Panc1 (cell line): ENCODE data around the gene SLIT1. TPM values are rescaled to one million over a fixed set of nuclear protein-coding genes. Genes with fewer than 3 reads are reported as not detected.

ENCODE experiments used
- ATAC-seq: fragments of 200-7000 bp; cut with Tn5 transposase; 2 replicates; pipeline ENCODE4 v1.9.1; 2020; ENCODE audit warnings: mild to moderate bottlenecking, moderate library complexity
- BruUV-seq: library from RNA; stranded (reverse); fragments of 400-500 nt; replicated peaks from 2 replicates; lab custom pipeline; 2021; lab: Mats Ljungman, UMichigan
- CTCF ChIA-PET: fragments of 300-600 bp; sonication (Branson Sonifier 250); formaldehyde crosslinking; loops from one replicate; lab custom pipeline; 2022; ENCODE audit warnings: antibody characterized with exemption; lab: Charles Lee
- POLR2A ChIA-PET: fragments of 300-600 bp; sonication (Branson Sonifier 250); formaldehyde crosslinking; loops from one replicate; lab custom pipeline; 2022; ENCODE audit warnings: antibody characterized with exemption; lab: Charles Lee
- DNase-seq: peaks from one replicate; pipeline ENCODE4 v3.0.0-alpha.2; 2010; ENCODE audit warnings: low read depth, low spot score
- H3K27ac ChIP-seq: 2 replicates; pipeline ENCODE4 v1.5.1; 2011; ENCODE audit warnings: mild to moderate bottlenecking, low read length, inconsistent platforms
- H3K27me3 ChIP-seq: fragments of 200-500 bp; sonication (Bioruptor generic); 2 replicates; pipeline ENCODE4 v1.6.0; 2014; ENCODE audit warnings: low read length, inconsistent platforms; ENCODE audit not compliant: control insufficient read depth, insufficient read depth
- H3K36me3 ChIP-seq: fragments of 200-500 bp; sonication (Bioruptor generic); 2 replicates; pipeline ENCODE4 v1.5.1; 2014; ENCODE audit warnings: inconsistent platforms, mild to moderate bottlenecking, low read length, moderate library complexity; ENCODE audit not compliant: control insufficient read depth, insufficient read depth
- H3K4me1 ChIP-seq: 2 replicates; pipeline ENCODE4 v1.5.1; 2011; ENCODE audit warnings: inconsistent platforms, mild to moderate bottlenecking, low read length, moderate library complexity; ENCODE audit not compliant: control insufficient read depth, insufficient read depth
- H3K4me3 ChIP-seq, 2 experiments: 2 replicates each; pipeline ENCODE4 v1.5.1; 2011 to 2012; ENCODE audit warnings: low read depth in 2 of 2, low read length in 2 of 2, mild to moderate bottlenecking in 2 of 2, inconsistent platforms in 1 of 2, moderate library complexity in 1 of 2
- H3K9me3 ChIP-seq: fragments of 200-500 bp; sonication (Bioruptor generic); 2 replicates; pipeline ENCODE4 v1.5.1; 2014; ENCODE audit warnings: low read depth, mild to moderate bottlenecking, inconsistent platforms, low read length, moderate library complexity; ENCODE audit not compliant: control insufficient read depth, insufficient read depth
- POLR2AphosphoS5 ChIP-seq: IDR thresholded peaks from 2 replicates; pipeline ENCODE4 v1.6.1; 2012; ENCODE audit warnings: mild to moderate bottlenecking, low read depth, low read length, moderate library complexity
- SIN3A ChIP-seq: IDR thresholded peaks from 2 replicates; pipeline ENCODE4 v1.6.1; 2012; ENCODE audit warnings: low read depth, mild to moderate bottlenecking, low read length, moderate library complexity, borderline replicate concordance; ENCODE audit not compliant: insufficient read depth
- TCF7L2 ChIP-seq: IDR thresholded peaks from 2 replicates; pipeline ENCODE4 v1.6.1; 2011; ENCODE audit warnings: mild to moderate bottlenecking, low read depth, low read length, inconsistent platforms
- in situ Hi-C: cut with HindIII; loops from 2 replicates; pipeline ENCODE4 v1.10.0; 2016; ENCODE audit warnings: low sequenced_read_pairs, low pct_unique_long_range_greater_than_20kb
- intact Hi-C: fragments of 100-400 bp; cut with micrococcal nuclease; formaldehyde crosslinking; loops from one replicate; pipeline ENCODE4 v1.10.0; 2022; ENCODE audit not compliant: unreplicated experiment
- total RNA-seq: library from RNA; stranded (reverse); gene quantifications from one replicate; pipeline ENCODE4 v1.2.1, GENCODE V29; 2021; ENCODE audit not compliant: unreplicated experiment
- TF ChIP-seq, protein P1 (sequence below): fragments of 450-650 bp; IDR thresholded peaks from 2 replicates; pipeline ENCODE4 v1.5.1; 2017; ENCODE audit warnings: mild to moderate bottlenecking
- TF ChIP-seq, protein P2 (sequence below), 2 experiments: IDR thresholded peaks; 2 replicates each; pipeline ENCODE4 v1.6.1; 2011 to 2012; ENCODE audit warnings: low read depth in 2 of 2, control low read depth in 1 of 2, low read length in 1 of 2, mild to moderate bottlenecking in 1 of 2, moderate library complexity in 1 of 2; ENCODE audit not compliant: insufficient read depth in 1 of 2

SLIT1 gene
- total RNA-seq, 1 experiment from 2014 or later = 2.6 TPM

DNA sequence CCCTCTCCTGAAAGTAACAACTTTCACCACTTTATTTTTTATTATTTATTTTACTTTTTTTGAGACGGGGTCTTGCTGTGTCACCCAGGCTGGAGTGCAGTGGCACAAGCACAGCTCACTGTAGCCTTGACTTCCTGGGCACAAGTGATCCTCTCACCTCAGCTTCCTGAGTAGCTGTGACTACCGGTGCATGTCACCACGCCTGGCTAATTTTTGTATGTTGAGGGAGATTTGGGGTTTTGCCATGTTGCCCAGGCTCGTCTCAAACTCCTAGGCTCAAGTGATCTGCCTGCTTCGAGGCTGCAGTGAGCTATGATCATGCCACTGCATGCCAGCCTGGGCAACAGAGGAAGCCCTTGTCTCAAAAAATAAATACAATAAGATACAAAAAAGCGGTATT lies 14.9 kb upstream of the SLIT1 start:
- no peaks in the 10 kb centered on the region for H3K9me3 ChIP-seq
- ATAC-seq (no peak), DNase-seq (no peak)
- intact Hi-C loops (no loop called here), in situ Hi-C loops (no loop called here)
- no peak overlapping the region for H3K27ac ChIP-seq
- CTCF ChIA-PET = no interaction called here
- no peaks in the 10 kb centered on the region for H3K27me3 ChIP-seq
- peaks cover 12% of the 10 kb centered on the region; the same call in 1 of the 2 replicates for H3K4me1 ChIP-seq
- BruUV-seq = no TSS peak
- H3K4me3 ChIP-seq = no peak overlapping the region
- POLR2A ChIA-PET = no interaction called here
- no peak for TF ChIP-seq SIN3A
- TF ChIP-seq, protein P1, sequence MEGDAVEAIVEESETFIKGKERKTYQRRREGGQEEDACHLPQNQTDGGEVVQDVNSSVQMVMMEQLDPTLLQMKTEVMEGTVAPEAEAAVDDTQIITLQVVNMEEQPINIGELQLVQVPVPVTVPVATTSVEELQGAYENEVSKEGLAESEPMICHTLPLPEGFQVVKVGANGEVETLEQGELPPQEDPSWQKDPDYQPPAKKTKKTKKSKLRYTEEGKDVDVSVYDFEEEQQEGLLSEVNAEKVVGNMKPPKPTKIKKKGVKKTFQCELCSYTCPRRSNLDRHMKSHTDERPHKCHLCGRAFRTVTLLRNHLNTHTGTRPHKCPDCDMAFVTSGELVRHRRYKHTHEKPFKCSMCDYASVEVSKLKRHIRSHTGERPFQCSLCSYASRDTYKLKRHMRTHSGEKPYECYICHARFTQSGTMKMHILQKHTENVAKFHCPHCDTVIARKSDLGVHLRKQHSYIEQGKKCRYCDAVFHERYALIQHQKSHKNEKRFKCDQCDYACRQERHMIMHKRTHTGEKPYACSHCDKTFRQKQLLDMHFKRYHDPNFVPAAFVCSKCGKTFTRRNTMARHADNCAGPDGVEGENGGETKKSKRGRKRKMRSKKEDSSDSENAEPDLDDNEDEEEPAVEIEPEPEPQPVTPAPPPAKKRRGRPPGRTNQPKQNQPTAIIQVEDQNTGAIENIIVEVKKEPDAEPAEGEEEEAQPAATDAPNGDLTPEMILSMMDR = no peak
- no peak for TF ChIP-seq POLR2AphosphoS5
- TF ChIP-seq TCF7L2 = no peak
- TF ChIP-seq, protein P2, sequence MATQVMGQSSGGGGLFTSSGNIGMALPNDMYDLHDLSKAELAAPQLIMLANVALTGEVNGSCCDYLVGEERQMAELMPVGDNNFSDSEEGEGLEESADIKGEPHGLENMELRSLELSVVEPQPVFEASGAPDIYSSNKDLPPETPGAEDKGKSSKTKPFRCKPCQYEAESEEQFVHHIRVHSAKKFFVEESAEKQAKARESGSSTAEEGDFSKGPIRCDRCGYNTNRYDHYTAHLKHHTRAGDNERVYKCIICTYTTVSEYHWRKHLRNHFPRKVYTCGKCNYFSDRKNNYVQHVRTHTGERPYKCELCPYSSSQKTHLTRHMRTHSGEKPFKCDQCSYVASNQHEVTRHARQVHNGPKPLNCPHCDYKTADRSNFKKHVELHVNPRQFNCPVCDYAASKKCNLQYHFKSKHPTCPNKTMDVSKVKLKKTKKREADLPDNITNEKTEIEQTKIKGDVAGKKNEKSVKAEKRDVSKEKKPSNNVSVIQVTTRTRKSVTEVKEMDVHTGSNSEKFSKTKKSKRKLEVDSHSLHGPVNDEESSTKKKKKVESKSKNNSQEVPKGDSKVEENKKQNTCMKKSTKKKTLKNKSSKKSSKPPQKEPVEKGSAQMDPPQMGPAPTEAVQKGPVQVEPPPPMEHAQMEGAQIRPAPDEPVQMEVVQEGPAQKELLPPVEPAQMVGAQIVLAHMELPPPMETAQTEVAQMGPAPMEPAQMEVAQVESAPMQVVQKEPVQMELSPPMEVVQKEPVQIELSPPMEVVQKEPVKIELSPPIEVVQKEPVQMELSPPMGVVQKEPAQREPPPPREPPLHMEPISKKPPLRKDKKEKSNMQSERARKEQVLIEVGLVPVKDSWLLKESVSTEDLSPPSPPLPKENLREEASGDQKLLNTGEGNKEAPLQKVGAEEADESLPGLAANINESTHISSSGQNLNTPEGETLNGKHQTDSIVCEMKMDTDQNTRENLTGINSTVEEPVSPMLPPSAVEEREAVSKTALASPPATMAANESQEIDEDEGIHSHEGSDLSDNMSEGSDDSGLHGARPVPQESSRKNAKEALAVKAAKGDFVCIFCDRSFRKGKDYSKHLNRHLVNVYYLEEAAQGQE (IDR thresholded peaks at IDR 0.05; ENCODE audit: insufficient read depth in 1 of 2, low read depth in 2 of 2, low read length in 1 of 2) = no peak
- H3K36me3 ChIP-seq = no peaks in the 10 kb centered on the region

DNA sequence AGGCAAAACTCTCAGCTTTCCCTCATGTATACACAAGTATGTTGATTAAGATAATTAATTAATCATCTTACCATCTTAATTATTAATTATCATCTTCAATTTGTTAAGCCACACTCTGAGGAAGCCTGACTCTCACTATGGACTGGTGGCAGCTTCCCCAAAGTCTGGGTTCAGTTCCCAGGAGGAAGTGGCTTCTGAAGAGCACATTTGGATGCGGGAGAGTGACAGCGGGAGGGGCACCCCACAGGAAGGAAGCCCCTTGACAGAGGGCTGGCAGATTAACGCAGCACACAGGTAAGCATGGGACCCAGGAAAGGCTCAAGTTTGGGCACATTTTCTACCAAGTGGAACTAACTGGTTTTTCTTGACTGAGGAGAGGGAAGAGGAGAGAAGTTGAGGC lies 13.4 kb upstream of the SLIT1 start:
- no peaks in the 10 kb centered on the region for H3K27me3 ChIP-seq
- CTCF ChIA-PET = interaction anchor here (0.7 kb wide), 1 partner anchor 106 kb away, joined by 3 read pairs; no protein-coding TSS in a partner anchor
- no peak overlapping the region for H3K4me3 ChIP-seq
- H3K36me3 ChIP-seq = no peaks in the 10 kb centered on the region
- ATAC-seq (no peak), DNase-seq (no peak)
- H3K9me3 ChIP-seq = no peaks in the 10 kb centered on the region
- TF ChIP-seq SIN3A (no peak), POLR2AphosphoS5 (no peak), TCF7L2 (no peak)
- TF ChIP-seq, protein P2 (IDR thresholded peaks at IDR 0.05; ENCODE audit: insufficient read depth in 1 of 2, low read depth in 2 of 2, low read length in 1 of 2) = no peak
- TF ChIP-seq, protein P1 = no peak
- POLR2A ChIA-PET = no interaction called here
- in situ Hi-C loops (no loop called here), intact Hi-C loops (no loop called here)
- H3K27ac ChIP-seq = no peak overlapping the region
- peaks cover 12% of the 10 kb centered on the region; the same call in 1 of the 2 replicates for H3K4me1 ChIP-seq
- no TSS peak for BruUV-seq
